ENCODE results near the gene NMNAT1. TPM values are rescaled to one million over a fixed set of nuclear protein-coding genes. Genes with fewer than 3 reads are reported as not detected.
A peak's percentile ranks its signal among the peaks of the same experiment; 100 is the strongest.

The NMNAT1 gene
- total RNA-seq, 4 donors from 2014 or later: 7.1 to 39.8 (median 17.9) TPM

DNA sequence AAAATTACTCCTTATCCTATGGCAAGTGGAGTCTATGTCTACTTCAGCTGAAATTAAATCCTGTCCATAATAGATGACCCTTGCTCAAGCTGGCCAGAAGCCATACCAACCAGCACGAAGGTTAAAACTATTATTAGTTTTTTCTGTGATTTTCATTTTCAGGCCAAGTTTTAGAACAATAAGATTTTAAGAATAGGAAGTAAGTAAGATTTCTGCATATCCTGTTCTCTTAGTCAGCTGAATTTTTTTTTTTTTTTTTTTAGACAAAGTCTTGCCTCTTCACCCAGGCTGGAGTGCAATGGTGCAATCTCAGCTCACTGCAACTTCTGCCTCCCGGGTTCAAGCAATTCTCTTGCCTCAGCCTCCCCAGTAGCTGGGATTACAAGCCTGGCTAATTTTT is 47.7 kb downstream of the NMNAT1 start:
- Histone ChIP-seq H3K27ac (no peak overlapping the region), H3K4me3 (no peak overlapping the region), H3K27me3 (peaks cover 15% of the 10 kb centered on the region), H3K36me3 (no peaks in the 10 kb centered on the region), H3K9me3 (no peaks in the 10 kb centered on the region), H3K4me1 (no peaks in the 10 kb centered on the region)
- in situ Hi-C loops (cut with MboI; ENCODE audit: low pct_ligation_motif_present in 1 of 4, low pct_unique_long_range_greater_than_20kb in 1 of 4, low sequenced_read_pairs in 3 of 4): no loop called here
- intact Hi-C loops (cut with DNase I; ENCODE audit: low total_unique reads): no loop called here
- WGBS, 2 donors (ENCODE audit: low coverage in 1 of 2): 54 to 56% methylated on average over 2 of the region's 2 CpGs
- TF ChIP-seq EP300 (IDR thresholded peaks at IDR 0.05; ENCODE audit: low read depth) (no peak), POLR2A (IDR thresholded peaks at IDR 0.05) (no peak), POLR2AphosphoS5 (IDR thresholded peaks at IDR 0.05) (no peak)
- TF ChIP-seq, protein P1, sequence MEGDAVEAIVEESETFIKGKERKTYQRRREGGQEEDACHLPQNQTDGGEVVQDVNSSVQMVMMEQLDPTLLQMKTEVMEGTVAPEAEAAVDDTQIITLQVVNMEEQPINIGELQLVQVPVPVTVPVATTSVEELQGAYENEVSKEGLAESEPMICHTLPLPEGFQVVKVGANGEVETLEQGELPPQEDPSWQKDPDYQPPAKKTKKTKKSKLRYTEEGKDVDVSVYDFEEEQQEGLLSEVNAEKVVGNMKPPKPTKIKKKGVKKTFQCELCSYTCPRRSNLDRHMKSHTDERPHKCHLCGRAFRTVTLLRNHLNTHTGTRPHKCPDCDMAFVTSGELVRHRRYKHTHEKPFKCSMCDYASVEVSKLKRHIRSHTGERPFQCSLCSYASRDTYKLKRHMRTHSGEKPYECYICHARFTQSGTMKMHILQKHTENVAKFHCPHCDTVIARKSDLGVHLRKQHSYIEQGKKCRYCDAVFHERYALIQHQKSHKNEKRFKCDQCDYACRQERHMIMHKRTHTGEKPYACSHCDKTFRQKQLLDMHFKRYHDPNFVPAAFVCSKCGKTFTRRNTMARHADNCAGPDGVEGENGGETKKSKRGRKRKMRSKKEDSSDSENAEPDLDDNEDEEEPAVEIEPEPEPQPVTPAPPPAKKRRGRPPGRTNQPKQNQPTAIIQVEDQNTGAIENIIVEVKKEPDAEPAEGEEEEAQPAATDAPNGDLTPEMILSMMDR (IDR thresholded peaks at IDR 0.05): no peak
- DNase-seq: no peak

DNA sequence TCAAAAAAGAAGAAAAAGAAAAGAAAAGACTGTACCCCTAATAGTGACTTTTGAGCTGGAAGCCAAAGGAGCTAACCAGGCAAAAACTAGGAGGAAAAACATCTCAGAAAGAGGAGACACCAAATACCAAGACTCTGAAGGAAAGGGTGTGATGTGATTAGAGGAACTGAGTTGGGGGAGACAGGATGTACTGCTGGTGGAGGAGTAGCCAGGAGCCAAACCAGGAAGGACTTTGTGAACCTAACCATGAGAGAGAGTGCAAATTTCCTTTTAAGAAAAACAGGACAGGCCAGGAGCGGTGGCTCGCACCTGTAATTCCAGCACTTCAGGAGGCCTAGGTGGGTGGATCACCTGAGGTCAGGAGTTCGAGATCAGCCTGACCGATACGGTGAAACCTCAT is 49.6 kb downstream of the NMNAT1 start:
- H3K9me3 ChIP-seq: no peaks in the 10 kb centered on the region
- in situ Hi-C loops (cut with MboI; ENCODE audit: low pct_ligation_motif_present in 1 of 4, low pct_unique_long_range_greater_than_20kb in 1 of 4, low sequenced_read_pairs in 3 of 4) (no loop called here), intact Hi-C loops (cut with DNase I; ENCODE audit: low total_unique reads) (no loop called here)
- peaks cover 34% of the 10 kb centered on the region for H3K27me3 ChIP-seq
- H3K4me3 ChIP-seq: no peak overlapping the region
- peaks cover 0 to 15% (median 11%) of the 10 kb centered on the region in 4 donors for H3K4me1 ChIP-seq
- DNase-seq: no peak
- no peak for TF ChIP-seq POLR2AphosphoS5 (IDR thresholded peaks at IDR 0.05)
- no peak for TF ChIP-seq POLR2A (IDR thresholded peaks at IDR 0.05)
- no peak for TF ChIP-seq EP300 (IDR thresholded peaks at IDR 0.05; ENCODE audit: low read depth)
- TF ChIP-seq, protein P1 (IDR thresholded peaks at IDR 0.05): no peak
- H3K27ac ChIP-seq: no peak overlapping the region
- H3K36me3 ChIP-seq: no peaks in the 10 kb centered on the region
- 79% methylated on average over 5 of the region's 5 CpGs; no CpG with 5 or more reads in 1 of the 2 donors for WGBS, 2 donors (ENCODE audit: low coverage in 1 of 2)

DNA sequence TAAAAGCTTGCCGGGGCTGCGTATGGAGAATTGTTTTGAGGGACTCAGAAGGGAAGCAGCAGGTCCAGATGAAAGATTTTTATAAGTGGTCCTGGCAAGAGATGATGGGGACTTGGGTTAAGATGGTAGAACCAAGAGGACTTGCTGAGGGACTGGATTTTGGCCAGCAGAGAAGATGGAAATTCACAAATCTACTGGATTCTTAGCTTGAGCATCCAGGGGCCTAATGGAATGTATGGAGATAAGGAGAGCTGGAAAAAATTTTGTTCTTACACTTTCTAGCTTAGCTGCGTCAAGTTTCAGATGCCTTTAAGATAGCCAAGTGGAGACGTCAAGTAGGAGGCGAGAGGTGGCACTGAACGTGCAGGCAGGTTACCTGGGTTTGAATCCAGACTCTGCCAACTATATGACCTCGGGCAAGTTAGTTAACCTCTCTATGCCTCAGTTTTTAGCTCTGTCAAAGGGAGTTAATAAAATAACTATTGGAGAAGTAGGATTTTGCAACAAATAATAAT is 50.3 kb downstream of the NMNAT1 start:
- Histone ChIP-seq H3K36me3 (no peaks in the 10 kb centered on the region), H3K27ac (no peak overlapping the region), H3K9me3 (no peaks in the 10 kb centered on the region), H3K27me3 (peaks cover 41% of the 10 kb centered on the region), H3K4me1 (peaks cover 0 to 17% (median 14%) of the 10 kb centered on the region in 4 donors), H3K4me3 (no peak overlapping the region)
- in situ Hi-C loops (cut with MboI; ENCODE audit: low pct_ligation_motif_present in 1 of 4, low pct_unique_long_range_greater_than_20kb in 1 of 4, low sequenced_read_pairs in 3 of 4) (no loop called here), intact Hi-C loops (cut with DNase I; ENCODE audit: low total_unique reads) (no loop called here)
- DNase-seq: no peak
- 89 to 90% methylated on average over 2 to 7 of the region's 7 CpGs for WGBS, 2 donors (ENCODE audit: low coverage in 1 of 2)
- no peak for TF ChIP-seq EP300 (IDR thresholded peaks at IDR 0.05; ENCODE audit: low read depth)
- no peak for TF ChIP-seq POLR2A (IDR thresholded peaks at IDR 0.05)
- TF ChIP-seq, protein P1 (IDR thresholded peaks at IDR 0.05): no peak
- no peak for TF ChIP-seq POLR2AphosphoS5 (IDR thresholded peaks at IDR 0.05)

DNA sequence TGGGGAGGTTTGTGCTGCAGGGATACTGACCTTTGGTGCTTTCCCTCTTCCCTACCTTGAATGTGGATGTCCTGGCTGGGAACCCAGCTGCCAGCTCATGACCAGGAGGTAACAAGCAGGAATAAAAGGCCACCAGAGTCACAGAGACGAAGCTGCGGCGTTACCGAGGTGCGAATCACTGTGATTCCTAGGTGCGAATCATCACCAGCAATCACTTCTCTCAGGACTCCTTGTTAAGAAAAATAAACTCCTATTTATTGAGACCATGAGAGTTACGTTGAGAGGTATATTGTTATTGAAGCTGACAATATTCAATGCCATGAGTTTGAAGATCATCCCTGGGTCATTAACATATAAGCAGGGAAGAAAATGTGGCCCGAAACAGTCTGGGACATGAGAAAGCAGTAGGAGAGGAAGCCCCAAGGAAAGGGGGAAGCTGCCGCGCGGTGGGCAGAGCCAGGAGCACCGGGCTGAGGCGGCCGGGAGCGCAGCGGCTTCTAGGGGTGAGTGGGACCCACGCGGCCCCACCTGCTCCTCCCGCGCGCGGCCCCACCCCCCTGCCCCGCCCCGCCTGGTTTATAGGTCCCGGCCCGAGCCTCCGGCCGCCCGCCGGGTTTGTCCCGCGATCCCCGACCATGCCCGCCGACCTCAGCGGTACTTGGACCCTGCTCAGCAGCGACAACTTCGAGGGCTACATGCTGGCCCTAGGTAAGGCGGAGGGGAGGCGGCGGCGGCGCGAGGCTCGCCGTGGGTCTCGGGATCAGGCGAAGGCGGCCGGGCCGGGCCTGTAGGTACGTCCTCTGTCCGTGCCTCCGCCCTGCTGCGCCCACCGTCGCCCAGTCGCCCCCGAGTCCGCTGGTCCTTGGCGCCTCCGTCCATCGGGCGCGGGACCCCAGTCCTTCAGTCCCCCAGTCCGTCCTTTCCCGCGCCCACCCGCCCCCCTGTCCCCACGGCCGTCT is 53.6 kb downstream of the NMNAT1 start, which contains the start of gene RBP7:
RBP7 (plus strand) TSS at position 605 of the 959 bp plus-strand sequence; CDS start at position 636, 31 bp downstream.
- intact Hi-C loops (cut with DNase I; ENCODE audit: low total_unique reads) (no loop called here), in situ Hi-C loops (cut with MboI; ENCODE audit: low pct_ligation_motif_present in 1 of 4, low pct_unique_long_range_greater_than_20kb in 1 of 4, low sequenced_read_pairs in 3 of 4) (no loop called here)
- 9 to 17% methylated on average over 10 to 52 of the region's 71 CpGs for WGBS, 2 donors (ENCODE audit: low coverage in 1 of 2)
- no peak for TF ChIP-seq POLR2A (IDR thresholded peaks at IDR 0.05)
- no peak for TF ChIP-seq EP300 (IDR thresholded peaks at IDR 0.05; ENCODE audit: low read depth)
- no peak for TF ChIP-seq POLR2AphosphoS5 (IDR thresholded peaks at IDR 0.05)
- TF ChIP-seq, protein P1 (IDR thresholded peaks at IDR 0.05): no peak
- Histone ChIP-seq H3K4me3 (peak within 1 kb of the TSS; percentile 27 to 49 (median 42)), H3K27me3 (peaks cover 57% of the 10 kb centered on the region), H3K9me3 (no peaks in the 10 kb centered on the region), H3K27ac (no peak within 1 kb of the TSS), H3K4me1 (peaks cover 0 to 17% (median 14%) of the 10 kb centered on the region in 4 donors), H3K36me3 (no peaks in the 10 kb centered on the region)
- peak; percentile 10 for DNase-seq

Data from transverse colon (tissue), 4 donors.